Measurements from ENCODE around the gene MAD2L1BP.
A peak's percentile ranks its signal among the peaks of the same experiment; 100 is the strongest.
"Not testable (repeated sequence)": the region's sequence is repeated elsewhere in the genome, so short reads cannot be mapped to it uniquely, and the experiment has no call there.

The MAD2L1BP gene

GRCh38 chr6:43635387-43636307 is at the start of gene MAD2L1BP:
Gene MAD2L1BP (plus strand): TSS chr6:43635840. CDS start chr6:43635876, 36 bp downstream.
- H3K4me3 ChIP-seq (ENCODE audit: low read depth, low read length) = peak within 1 kb of the TSS; percentile 88

- H3K4me3 ChIP-seq (ENCODE audit: low read depth, low read length) = no peak overlapping the region
Measured at GRCh38 chr6:43588194-43588593, 47.4 kb upstream of the MAD2L1BP start.

- not testable (repeated sequence) for H3K4me3 ChIP-seq (ENCODE audit: low read depth, low read length)
Measured at GRCh38 chr6:43589564-43589963, 46.1 kb upstream of the MAD2L1BP start.

- no peak overlapping the region for H3K4me3 ChIP-seq (ENCODE audit: low read depth, low read length)
Measured at GRCh38 chr6:43593938-43594337, 41.7 kb upstream of the MAD2L1BP start.

- no peak overlapping the region for H3K4me3 ChIP-seq (ENCODE audit: low read depth, low read length)
Measured at GRCh38 chr6:43600595-43600994, 35.0 kb upstream of the MAD2L1BP start.

- no peak overlapping the region for H3K4me3 ChIP-seq (ENCODE audit: low read depth, low read length)
Measured at GRCh38 chr6:43604174-43604573, 31.5 kb upstream of the MAD2L1BP start.

- H3K4me3 ChIP-seq (ENCODE audit: low read depth, low read length) = no peak overlapping the region
Measured at GRCh38 chr6:43606019-43606418, 29.6 kb upstream of the MAD2L1BP start.

GRCh38 chr6:43608310-43608763 is 27.3 kb upstream of the MAD2L1BP start:
- no peak overlapping the region for H3K4me3 ChIP-seq (ENCODE audit: low read depth, low read length)

GRCh38 chr6:43608807-43609206 is 26.8 kb upstream of the MAD2L1BP start:
- H3K4me3 ChIP-seq (ENCODE audit: low read depth, low read length) = no peak overlapping the region

GRCh38 chr6:43609402-43609801 is 26.2 kb upstream of the MAD2L1BP start:
- H3K4me3 ChIP-seq (ENCODE audit: low read depth, low read length) = no peak overlapping the region

GRCh38 chr6:43610431-43610830 is 25.2 kb upstream of the MAD2L1BP start:
- no peak overlapping the region for H3K4me3 ChIP-seq (ENCODE audit: low read depth, low read length)

GRCh38 chr6:43613721-43614395 is 21.8 kb upstream of the MAD2L1BP start:
- no peak overlapping the region for H3K4me3 ChIP-seq (ENCODE audit: low read depth, low read length)

GRCh38 chr6:43614396-43614730 is 21.3 kb upstream of the MAD2L1BP start:
- no peak overlapping the region for H3K4me3 ChIP-seq (ENCODE audit: low read depth, low read length)

- no peak overlapping the region for H3K4me3 ChIP-seq (ENCODE audit: low read depth, low read length)
Measured at GRCh38 chr6:43616725-43617472, 18.7 kb upstream of the MAD2L1BP start.

- no peak overlapping the region for H3K4me3 ChIP-seq (ENCODE audit: low read depth, low read length)
Measured at GRCh38 chr6:43621078-43621835, 14.4 kb upstream of the MAD2L1BP start.

- H3K4me3 ChIP-seq (ENCODE audit: low read depth, low read length) = no peak overlapping the region
Measured at GRCh38 chr6:43621836-43622180, 13.8 kb upstream of the MAD2L1BP start.

- no peak overlapping the region for H3K4me3 ChIP-seq (ENCODE audit: low read depth, low read length)
Measured at GRCh38 chr6:43622541-43622940, 13.1 kb upstream of the MAD2L1BP start.

- H3K4me3 ChIP-seq (ENCODE audit: low read depth, low read length) = no peak overlapping the region
Measured at GRCh38 chr6:43623880-43624785, 11.5 kb upstream of the MAD2L1BP start.

- H3K4me3 ChIP-seq (ENCODE audit: low read depth, low read length) = no peak overlapping the region
Measured at GRCh38 chr6:43624786-43625288, 10.8 kb upstream of the MAD2L1BP start.
